GM23338 (cell line): ENCODE data around the gene ACOT13.

Experiments
- CREB1 ChIP-seq: fragments of 250-450 bp; sonication (Bioruptor Pico); IDR thresholded peaks from 2 replicates; pipeline ENCODE4 v1.5.0; 2020; ENCODE audit warnings: low read depth, mild to moderate bottlenecking, moderate library complexity
- EZH2 ChIP-seq: fragments of 200-600 bp; sonication (generic); IDR thresholded peaks from one replicate; pipeline ENCODE4 v1.8.0; 2017; ENCODE audit warnings: antibody characterized with exemption, mild to moderate bottlenecking, low read depth; ENCODE audit not compliant: unreplicated experiment
- EZH2phosphoT487 ChIP-seq: fragments of 200-600 bp; sonication (generic); IDR thresholded peaks from one replicate; pipeline ENCODE4 v1.8.1; 2018; ENCODE audit warnings: antibody characterized with exemption; ENCODE audit not compliant: unreplicated experiment
- TF ChIP-seq, protein P1 (sequence below), 2 experiments: fragments of 200-600 bp in 1 of 2; sonication (generic) in 1 of 2; conservative IDR thresholded peaks; 2 replicates each; pipeline versions ENCODE4 v1.5.1 to v1.6.1; 2016 to 2017; ENCODE audit warnings: antibody characterized with exemption in 2 of 2, low read depth in 2 of 2, mild to moderate bottlenecking in 2 of 2, moderate library complexity in 1 of 2
- TF ChIP-seq, protein P2 (sequence below): IDR thresholded peaks from one replicate; pipeline ENCODE4 v1.6.1; 2018; ENCODE audit warnings: antibody characterized with exemption; ENCODE audit not compliant: unreplicated experiment
- TF ChIP-seq, protein P3 (sequence below): IDR thresholded peaks from 2 replicates; pipeline ENCODE4 v1.6.1; 2016; ENCODE audit warnings: antibody characterized with exemption

DNA sequence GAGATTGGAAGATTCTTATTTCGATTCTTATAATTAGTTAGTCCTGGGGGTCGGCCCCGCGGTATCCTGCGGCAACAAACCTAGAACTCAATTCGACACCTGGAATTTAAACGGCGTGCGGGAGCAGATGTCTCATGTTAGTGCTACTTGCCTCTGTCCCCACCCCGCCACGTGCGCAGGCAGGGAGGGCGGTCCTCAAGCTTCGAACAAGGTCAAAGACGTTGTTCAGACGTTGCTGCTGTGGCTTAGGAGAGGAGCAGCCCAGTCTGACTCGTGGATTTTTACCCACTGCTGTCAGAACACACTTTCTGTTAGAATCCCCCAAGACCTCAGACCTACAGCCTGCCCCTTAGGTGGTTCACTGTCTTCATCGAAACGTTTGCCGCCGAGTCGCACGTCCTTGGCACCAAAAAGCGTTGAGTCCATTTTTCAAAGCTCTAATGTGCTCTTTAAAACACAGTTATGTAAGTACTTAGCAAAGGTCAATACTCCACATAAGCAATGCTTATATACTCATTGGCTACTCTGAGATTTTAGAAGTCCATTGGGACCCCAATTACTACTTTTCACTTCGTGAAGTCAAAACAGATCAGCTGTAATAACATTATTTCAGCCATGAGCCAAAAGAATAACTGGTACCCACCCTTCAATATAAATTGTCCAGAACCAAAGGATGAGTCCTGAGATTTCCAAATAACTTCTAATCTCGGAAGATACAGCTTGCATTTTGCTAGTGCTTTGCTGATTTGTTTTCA lies 54.8 kb downstream of the ACOT13 start:
- TF ChIP-seq EZH2: no peak
- TF ChIP-seq, protein P1, sequence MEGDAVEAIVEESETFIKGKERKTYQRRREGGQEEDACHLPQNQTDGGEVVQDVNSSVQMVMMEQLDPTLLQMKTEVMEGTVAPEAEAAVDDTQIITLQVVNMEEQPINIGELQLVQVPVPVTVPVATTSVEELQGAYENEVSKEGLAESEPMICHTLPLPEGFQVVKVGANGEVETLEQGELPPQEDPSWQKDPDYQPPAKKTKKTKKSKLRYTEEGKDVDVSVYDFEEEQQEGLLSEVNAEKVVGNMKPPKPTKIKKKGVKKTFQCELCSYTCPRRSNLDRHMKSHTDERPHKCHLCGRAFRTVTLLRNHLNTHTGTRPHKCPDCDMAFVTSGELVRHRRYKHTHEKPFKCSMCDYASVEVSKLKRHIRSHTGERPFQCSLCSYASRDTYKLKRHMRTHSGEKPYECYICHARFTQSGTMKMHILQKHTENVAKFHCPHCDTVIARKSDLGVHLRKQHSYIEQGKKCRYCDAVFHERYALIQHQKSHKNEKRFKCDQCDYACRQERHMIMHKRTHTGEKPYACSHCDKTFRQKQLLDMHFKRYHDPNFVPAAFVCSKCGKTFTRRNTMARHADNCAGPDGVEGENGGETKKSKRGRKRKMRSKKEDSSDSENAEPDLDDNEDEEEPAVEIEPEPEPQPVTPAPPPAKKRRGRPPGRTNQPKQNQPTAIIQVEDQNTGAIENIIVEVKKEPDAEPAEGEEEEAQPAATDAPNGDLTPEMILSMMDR (conservative IDR thresholded peaks at IDR 0.05; ENCODE audit: low read depth in 2 of 2): no peak
- no peak for TF ChIP-seq EZH2phosphoT487
- TF ChIP-seq, protein P2, sequence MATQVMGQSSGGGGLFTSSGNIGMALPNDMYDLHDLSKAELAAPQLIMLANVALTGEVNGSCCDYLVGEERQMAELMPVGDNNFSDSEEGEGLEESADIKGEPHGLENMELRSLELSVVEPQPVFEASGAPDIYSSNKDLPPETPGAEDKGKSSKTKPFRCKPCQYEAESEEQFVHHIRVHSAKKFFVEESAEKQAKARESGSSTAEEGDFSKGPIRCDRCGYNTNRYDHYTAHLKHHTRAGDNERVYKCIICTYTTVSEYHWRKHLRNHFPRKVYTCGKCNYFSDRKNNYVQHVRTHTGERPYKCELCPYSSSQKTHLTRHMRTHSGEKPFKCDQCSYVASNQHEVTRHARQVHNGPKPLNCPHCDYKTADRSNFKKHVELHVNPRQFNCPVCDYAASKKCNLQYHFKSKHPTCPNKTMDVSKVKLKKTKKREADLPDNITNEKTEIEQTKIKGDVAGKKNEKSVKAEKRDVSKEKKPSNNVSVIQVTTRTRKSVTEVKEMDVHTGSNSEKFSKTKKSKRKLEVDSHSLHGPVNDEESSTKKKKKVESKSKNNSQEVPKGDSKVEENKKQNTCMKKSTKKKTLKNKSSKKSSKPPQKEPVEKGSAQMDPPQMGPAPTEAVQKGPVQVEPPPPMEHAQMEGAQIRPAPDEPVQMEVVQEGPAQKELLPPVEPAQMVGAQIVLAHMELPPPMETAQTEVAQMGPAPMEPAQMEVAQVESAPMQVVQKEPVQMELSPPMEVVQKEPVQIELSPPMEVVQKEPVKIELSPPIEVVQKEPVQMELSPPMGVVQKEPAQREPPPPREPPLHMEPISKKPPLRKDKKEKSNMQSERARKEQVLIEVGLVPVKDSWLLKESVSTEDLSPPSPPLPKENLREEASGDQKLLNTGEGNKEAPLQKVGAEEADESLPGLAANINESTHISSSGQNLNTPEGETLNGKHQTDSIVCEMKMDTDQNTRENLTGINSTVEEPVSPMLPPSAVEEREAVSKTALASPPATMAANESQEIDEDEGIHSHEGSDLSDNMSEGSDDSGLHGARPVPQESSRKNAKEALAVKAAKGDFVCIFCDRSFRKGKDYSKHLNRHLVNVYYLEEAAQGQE: no peak
- TF ChIP-seq, protein P3, sequence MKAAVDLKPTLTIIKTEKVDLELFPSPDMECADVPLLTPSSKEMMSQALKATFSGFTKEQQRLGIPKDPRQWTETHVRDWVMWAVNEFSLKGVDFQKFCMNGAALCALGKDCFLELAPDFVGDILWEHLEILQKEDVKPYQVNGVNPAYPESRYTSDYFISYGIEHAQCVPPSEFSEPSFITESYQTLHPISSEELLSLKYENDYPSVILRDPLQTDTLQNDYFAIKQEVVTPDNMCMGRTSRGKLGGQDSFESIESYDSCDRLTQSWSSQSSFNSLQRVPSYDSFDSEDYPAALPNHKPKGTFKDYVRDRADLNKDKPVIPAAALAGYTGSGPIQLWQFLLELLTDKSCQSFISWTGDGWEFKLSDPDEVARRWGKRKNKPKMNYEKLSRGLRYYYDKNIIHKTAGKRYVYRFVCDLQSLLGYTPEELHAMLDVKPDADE: no peak
- no peak for TF ChIP-seq CREB1 (CRISPR knock-in tag)
